GM23248 (cell line): Measurements from ENCODE around the gene MYH11. TPM values are rescaled to one million over a fixed set of nuclear protein-coding genes. Genes with fewer than 3 reads are reported as not detected.

Experiments
- DNase-seq: peaks from one replicate; pipeline ENCODE4 v3.0.0-alpha.2; 2015
- H2AFZ ChIP-seq: fragments of 200-600 bp; sonication (generic); 2 replicates; pipeline ENCODE4 v1.6.1; 2016; ENCODE audit warnings: antibody characterized with exemption
- H3F3A ChIP-seq: fragments of 200-600 bp; sonication (generic); 2 replicates; pipeline ENCODE4 v1.6.1; 2016; ENCODE audit warnings: mild to moderate bottlenecking, antibody characterized with exemption, mixed run types; ENCODE audit not compliant: insufficient read depth
- H3K27ac ChIP-seq: fragments of 200-600 bp; sonication (generic); 2 replicates; pipeline ENCODE4 v1.5.1; 2016; ENCODE audit warnings: mild to moderate bottlenecking
- H3K27me3 ChIP-seq: fragments of 200-600 bp; sonication (generic); replicated peaks from 2 replicates; pipeline ENCODE4 v1.6.1; 2016; ENCODE audit warnings: mild to moderate bottlenecking; ENCODE audit not compliant: insufficient read depth
- H3K36me3 ChIP-seq: fragments of 200-600 bp; sonication (generic); 2 replicates; pipeline ENCODE4 v1.6.1; 2016; ENCODE audit warnings: low read depth, mild to moderate bottlenecking
- H3K4me1 ChIP-seq: fragments of 200-600 bp; sonication (generic); 2 replicates; pipeline ENCODE4 v1.6.1; 2016; ENCODE audit warnings: mild to moderate bottlenecking; ENCODE audit not compliant: insufficient read depth
- H3K4me2 ChIP-seq: fragments of 200-600 bp; sonication (generic); one replicate; pipeline ENCODE4 v1.6.1; 2016; ENCODE audit warnings: mild to moderate bottlenecking; ENCODE audit not compliant: unreplicated experiment
- H3K4me3 ChIP-seq: fragments of 200-600 bp; sonication (generic); 2 replicates; pipeline ENCODE4 v1.5.1; 2016; ENCODE audit warnings: mild to moderate bottlenecking
- H3K79me2 ChIP-seq: fragments of 200-600 bp; sonication (generic); 2 replicates; pipeline ENCODE4 v1.6.1; 2016; ENCODE audit warnings: mild to moderate bottlenecking; ENCODE audit not compliant: insufficient read depth
- H3K9ac ChIP-seq: fragments of 200-600 bp; sonication (generic); 2 replicates; pipeline ENCODE4 v1.6.1; 2016; ENCODE audit warnings: mild to moderate bottlenecking
- H3K9me2 ChIP-seq: fragments of 200-600 bp; sonication (generic); 2 replicates; pipeline ENCODE4 v1.6.1; 2016; ENCODE audit warnings: mixed run types, mild to moderate bottlenecking, moderate library complexity; ENCODE audit not compliant: insufficient read depth
- H3K9me3 ChIP-seq: fragments of 200-600 bp; sonication (generic); one replicate; pipeline ENCODE4 v1.6.1; 2017; ENCODE audit warnings: low read depth
- H4K20me1 ChIP-seq: fragments of 200-600 bp; sonication (generic); 2 replicates; pipeline ENCODE4 v1.6.0; 2016; ENCODE audit not compliant: insufficient read depth
- EZH2 ChIP-seq: fragments of 200-600 bp; sonication (generic); IDR thresholded peaks from 2 replicates; pipeline ENCODE4 v1.6.1; 2018; ENCODE audit warnings: antibody characterized with exemption, mild to moderate bottlenecking; ENCODE audit not compliant: insufficient read depth, poor library complexity, severe bottlenecking
- EZH2phosphoT487 ChIP-seq: fragments of 200-600 bp; sonication (generic); IDR thresholded peaks from 2 replicates; pipeline ENCODE4 v1.6.1; 2018; ENCODE audit warnings: antibody characterized with exemption, moderate library complexity, mild to moderate bottlenecking, low read depth; ENCODE audit not compliant: insufficient read depth
- WGBS, 2 experiments: methylation state at CpG; one replicate each; pipeline ENCODE4 v1.1.6; 2015 to 2017; ENCODE audit warnings: low lambda C conversion rate in 2 of 2, low coverage in 1 of 2; ENCODE audit errors: missing lambda C conversion rate in 2 of 2; 5-methylcytosine and 5-hydroxymethylcytosine counted together
- in situ Hi-C: fragments of 300-500 bp; cut with MboI; formaldehyde crosslinking; loops from 2 replicates; pipeline ENCODE4 v1.15.0; 2020
- polyA plus RNA-seq: library from polyadenylated mRNA; unstranded; fragments of >200 nt; fragmentation: Nextera tagmentation; extraction: Ambion mirVana; gene quantifications from 2 replicates; pipeline ENCODE4 v1.2.1, GENCODE V29; 2016
- total RNA-seq: library from RNA; depleted of rRNA; stranded (reverse); fragments of >200 nt; shearing (Covaris generic); gene quantifications from 2 replicates; pipeline ENCODE4 v1.2.3, GENCODE V29; 2014

Gene MYH11
- total and polyA plus RNA-seq, 2 experiments from 2014 or later: 0.79 TPM; not detected in 1

GRCh38 chr16:15834502-15834901, 22.3 kb downstream of the MYH11 start:
- in situ Hi-C loops: no loop called here

GRCh38 chr16:15833541-15833940, 23.3 kb downstream of the MYH11 start:
- in situ Hi-C loops: no loop called here
- no peak for TF ChIP-seq EZH2phosphoT487
- TF ChIP-seq EZH2: no peak
- no peaks in the 10 kb centered on the region for H3K9me3 ChIP-seq
- H3K27me3 ChIP-seq: peaks cover 14% of the 10 kb centered on the region; the same call in 1 of the 2 replicates
- no peaks in the 10 kb centered on the region for H4K20me1 ChIP-seq
- H3K36me3 ChIP-seq: no peaks in the 10 kb centered on the region
- H2AFZ ChIP-seq: no peak overlapping the region
- H3K4me2 ChIP-seq: no peak overlapping the region
- no peaks in the 10 kb centered on the region for H3K9me2 ChIP-seq
- no peaks in the 10 kb centered on the region for H3F3A ChIP-seq
- H3K27ac ChIP-seq: no peak overlapping the region
- H3K79me2 ChIP-seq: no peaks in the 10 kb centered on the region
- no peak overlapping the region for H3K9ac ChIP-seq
- DNase-seq: no peak
- H3K4me1 ChIP-seq: no peaks in the 10 kb centered on the region
- no peak overlapping the region for H3K4me3 ChIP-seq
- WGBS, 2 experiments: 63 to 73% methylated on average over 9 of the region's 9 CpGs

More at GRCh38 chr16:15834502-15834901, 22.3 kb downstream of the MYH11 start:
- Histone ChIP-seq H4K20me1 (no peaks in the 10 kb centered on the region), H2AFZ (no peak overlapping the region), H3K4me3 (no peak overlapping the region), H3F3A (no peaks in the 10 kb centered on the region), H3K4me2 (no peak overlapping the region), H3K27ac (no peak overlapping the region), H3K36me3 (no peaks in the 10 kb centered on the region), H3K4me1 (no peaks in the 10 kb centered on the region), H3K9me3 (no peaks in the 10 kb centered on the region), H3K9ac (no peak overlapping the region), H3K9me2 (no peaks in the 10 kb centered on the region), H3K79me2 (no peaks in the 10 kb centered on the region), H3K27me3 (peaks cover 14% of the 10 kb centered on the region; the same call in 1 of the 2 replicates)
- 73 to 78% methylated on average over 4 of the region's 4 CpGs for WGBS, 2 experiments
- TF ChIP-seq EZH2phosphoT487 (no peak), EZH2 (no peak)
- no peak for DNase-seq

- H3K4me1 ChIP-seq: no peaks in the 10 kb centered on the region
- H3K4me3 ChIP-seq: no peak overlapping the region
- H3K9ac ChIP-seq: no peak overlapping the region
- no peaks in the 10 kb centered on the region for H3K9me3 ChIP-seq
- in situ Hi-C loops: no loop called here
- H4K20me1 ChIP-seq: no peaks in the 10 kb centered on the region
- H3K27ac ChIP-seq: no peak overlapping the region
- H2AFZ ChIP-seq: no peak overlapping the region
- no peak for DNase-seq
- H3K27me3 ChIP-seq: peaks cover 14% of the 10 kb centered on the region; the same call in 1 of the 2 replicates
- 64 to 76% methylated on average over 6 of the region's 6 CpGs for WGBS, 2 experiments
- no peaks in the 10 kb centered on the region for H3F3A ChIP-seq
- no peak overlapping the region for H3K4me2 ChIP-seq
- H3K36me3 ChIP-seq: no peaks in the 10 kb centered on the region
- no peak for TF ChIP-seq EZH2phosphoT487
- H3K79me2 ChIP-seq: no peaks in the 10 kb centered on the region
- no peaks in the 10 kb centered on the region for H3K9me2 ChIP-seq
Observed at GRCh38 chr16:15832241-15832640, 24.6 kb downstream of the MYH11 start.

GRCh38 chr16:15830832-15831451, 25.9 kb downstream of the MYH11 start:
- H3K4me3 ChIP-seq: no peak overlapping the region
- H3K79me2 ChIP-seq: no peaks in the 10 kb centered on the region
- H3K27ac ChIP-seq: no peak overlapping the region
- no peaks in the 10 kb centered on the region for H3F3A ChIP-seq
- H2AFZ ChIP-seq: no peak overlapping the region
- no peaks in the 10 kb centered on the region for H3K36me3 ChIP-seq
- no peaks in the 10 kb centered on the region for H4K20me1 ChIP-seq
- no peak overlapping the region for H3K4me2 ChIP-seq
- H3K9me3 ChIP-seq: no peaks in the 10 kb centered on the region
- no peaks in the 10 kb centered on the region for H3K4me1 ChIP-seq
- 0 out of 2 replicates have a peak, but pooled peaks cover 17% of the 10 kb centered on the region for H3K27me3 ChIP-seq
- DNase-seq: no peak
- no peak for TF ChIP-seq EZH2phosphoT487
- no peak for TF ChIP-seq EZH2
- no peaks in the 10 kb centered on the region for H3K9me2 ChIP-seq
- in situ Hi-C loops: no loop called here
- no peak overlapping the region for H3K9ac ChIP-seq
- WGBS, 2 experiments: 46 to 49% methylated on average over 6 of the region's 6 CpGs

GRCh38 chr16:15829460-15829859, 27.4 kb downstream of the MYH11 start:
- WGBS, 2 experiments: 32 to 35% methylated on average over 9 of the region's 9 CpGs

More at GRCh38 chr16:15829460-15829859, 27.4 kb downstream of the MYH11 start:
- H3K4me2 ChIP-seq: no peak overlapping the region
- H3K79me2 ChIP-seq: no peaks in the 10 kb centered on the region
- H3K9ac ChIP-seq: no peak overlapping the region
- H3K27ac ChIP-seq: no peak overlapping the region
- peak; percentile 22 for DNase-seq
- TF ChIP-seq EZH2phosphoT487 (no peak), EZH2 (no peak)
- H3F3A ChIP-seq: no peaks in the 10 kb centered on the region
- no peaks in the 10 kb centered on the region for H4K20me1 ChIP-seq
- no peaks in the 10 kb centered on the region for H3K4me1 ChIP-seq
- H3K9me2 ChIP-seq: no peaks in the 10 kb centered on the region
- in situ Hi-C loops: no loop called here
- H3K36me3 ChIP-seq: no peaks in the 10 kb centered on the region
- no peak overlapping the region for H3K4me3 ChIP-seq
- H3K9me3 ChIP-seq: no peaks in the 10 kb centered on the region
- H3K27me3 ChIP-seq: peaks cover 22% of the 10 kb centered on the region
- no peak overlapping the region for H2AFZ ChIP-seq
